Hematopoietic multipotent progenitor cell (in vitro differentiated cells): ENCODE measurements around the gene ZNF331. TPM values are rescaled to one million over a fixed set of nuclear protein-coding genes. Genes with fewer than 3 reads are reported as not detected.
A peak's percentile ranks its signal among the peaks of the same experiment; 100 is the strongest.

Experiments used
- DNase-seq, 3 donors: peaks; one replicate each; pipeline ENCODE4 v3.0.0-alpha.2; 2011 to 2015; ENCODE audit warnings: low read depth in 2 of 3, low spot score in 2 of 3
- total RNA-seq: library from RNA; depleted of rRNA; stranded (reverse); fragments of >200 nt; gene quantifications from one replicate; pipeline ENCODE4 v1.2.3, GENCODE V29; 2012

ZNF331 gene
- total RNA-seq, 1 donor, result 12.4 TPM

DNA sequence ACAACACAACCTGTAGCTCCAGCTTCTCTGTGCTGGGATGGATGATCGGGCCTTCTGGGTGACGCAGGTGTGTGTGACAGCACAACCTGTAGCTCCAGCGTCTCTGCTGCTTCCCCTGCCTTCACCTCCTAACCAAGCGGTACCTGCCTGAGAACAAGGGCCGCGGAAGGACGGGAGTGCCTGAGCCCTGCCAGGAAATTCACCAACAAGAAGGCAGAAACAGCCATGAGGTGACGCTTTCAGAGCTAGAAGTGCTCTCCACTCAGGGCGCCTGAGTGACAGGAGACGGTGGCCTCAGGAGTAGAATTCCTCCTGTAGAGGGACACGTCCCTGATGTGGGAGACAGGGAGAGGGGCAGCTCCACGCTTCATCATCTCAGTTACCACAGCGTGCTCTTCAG, 17.4 kb downstream of the ZNF331 start:
- DNase-seq, result no peak

DNA sequence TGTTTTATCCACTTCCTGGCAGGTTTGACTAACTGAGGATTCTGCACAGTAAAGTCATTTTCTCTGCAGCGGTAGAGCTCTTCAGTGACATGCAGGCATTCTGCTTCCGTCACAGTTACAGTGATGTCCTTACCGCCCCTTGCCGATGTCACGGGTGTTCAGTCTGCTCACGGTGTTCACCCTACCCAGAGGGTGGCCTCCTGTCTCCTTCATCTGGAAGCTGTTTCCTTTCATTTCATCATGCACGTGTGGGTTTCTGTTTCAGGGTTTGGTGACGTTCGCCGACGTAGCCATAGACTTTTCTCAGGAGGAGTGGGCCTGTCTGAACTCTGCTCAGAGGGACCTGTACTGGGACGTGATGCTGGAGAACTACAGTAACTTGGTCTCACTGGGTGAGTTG, 33.4 kb downstream of the ZNF331 start:
- no peak for DNase-seq

DNA sequence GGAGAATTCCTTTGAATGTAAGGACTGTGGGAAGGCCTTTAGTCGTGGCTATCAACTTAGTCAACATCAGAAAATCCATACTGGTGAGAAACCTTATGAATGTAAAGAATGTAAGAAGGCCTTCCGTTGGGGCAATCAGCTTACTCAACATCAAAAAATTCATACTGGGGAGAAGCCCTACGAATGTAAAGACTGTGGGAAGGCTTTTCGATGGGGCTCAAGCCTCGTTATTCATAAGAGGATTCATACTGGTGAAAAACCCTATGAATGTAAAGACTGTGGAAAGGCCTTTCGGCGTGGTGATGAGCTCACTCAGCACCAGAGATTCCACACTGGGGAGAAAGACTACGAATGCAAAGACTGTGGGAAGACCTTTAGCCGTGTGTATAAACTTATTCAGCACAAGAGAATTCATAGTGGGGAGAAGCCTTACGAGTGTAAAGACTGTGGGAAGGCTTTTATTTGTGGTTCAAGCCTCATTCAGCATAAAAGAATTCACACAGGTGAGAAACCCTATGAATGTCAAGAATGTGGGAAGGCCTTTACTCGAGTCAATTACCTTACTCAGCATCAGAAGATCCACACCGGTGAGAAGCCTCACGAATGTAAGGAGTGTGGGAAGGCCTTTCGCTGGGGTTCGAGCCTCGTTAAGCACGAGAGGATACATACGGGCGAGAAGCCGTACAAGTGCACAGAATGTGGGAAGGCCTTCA, 39.2 kb downstream of the ZNF331 start:
- DNase-seq, result no peak

DNA sequence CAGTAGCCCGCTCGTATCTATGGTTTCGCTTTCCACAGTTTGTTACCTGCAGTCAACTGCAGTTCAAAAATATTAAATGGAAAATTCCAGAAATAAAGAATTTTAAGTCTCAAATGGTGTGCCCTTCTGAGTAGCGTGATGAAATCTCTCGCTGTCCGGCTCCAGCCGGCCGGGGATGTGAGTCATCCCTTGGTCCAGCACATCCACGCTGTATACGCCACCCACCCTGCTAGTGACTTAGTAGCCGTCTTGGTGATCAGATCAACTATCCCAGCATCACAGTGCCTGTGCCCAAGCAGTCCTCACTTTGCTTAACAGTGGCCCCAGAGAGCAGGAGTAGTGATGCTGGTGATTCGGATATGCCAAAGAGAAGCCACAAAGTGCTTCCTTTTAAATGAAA, 40.0 kb downstream of the ZNF331 start:
- no peak for DNase-seq

DNA sequence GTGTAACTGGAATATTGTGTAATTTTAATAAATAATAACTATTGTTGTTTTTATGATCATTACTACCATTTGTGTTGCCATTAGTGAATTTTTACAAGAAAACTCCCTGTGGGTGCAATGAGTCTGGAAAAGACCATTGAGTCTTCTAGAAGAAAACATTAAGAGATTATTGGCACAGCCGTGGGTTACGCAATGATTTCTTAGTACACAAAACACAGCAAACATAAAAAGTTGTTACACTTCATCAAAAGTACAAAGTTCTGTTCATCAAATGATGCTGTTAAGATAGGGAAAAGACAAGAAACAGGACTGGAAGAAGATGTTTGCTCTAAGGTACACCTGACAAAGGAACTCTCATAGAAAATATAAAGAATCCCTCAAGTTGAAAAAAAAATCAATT, 41.6 kb downstream of the ZNF331 start:
- no peak for DNase-seq

DNA sequence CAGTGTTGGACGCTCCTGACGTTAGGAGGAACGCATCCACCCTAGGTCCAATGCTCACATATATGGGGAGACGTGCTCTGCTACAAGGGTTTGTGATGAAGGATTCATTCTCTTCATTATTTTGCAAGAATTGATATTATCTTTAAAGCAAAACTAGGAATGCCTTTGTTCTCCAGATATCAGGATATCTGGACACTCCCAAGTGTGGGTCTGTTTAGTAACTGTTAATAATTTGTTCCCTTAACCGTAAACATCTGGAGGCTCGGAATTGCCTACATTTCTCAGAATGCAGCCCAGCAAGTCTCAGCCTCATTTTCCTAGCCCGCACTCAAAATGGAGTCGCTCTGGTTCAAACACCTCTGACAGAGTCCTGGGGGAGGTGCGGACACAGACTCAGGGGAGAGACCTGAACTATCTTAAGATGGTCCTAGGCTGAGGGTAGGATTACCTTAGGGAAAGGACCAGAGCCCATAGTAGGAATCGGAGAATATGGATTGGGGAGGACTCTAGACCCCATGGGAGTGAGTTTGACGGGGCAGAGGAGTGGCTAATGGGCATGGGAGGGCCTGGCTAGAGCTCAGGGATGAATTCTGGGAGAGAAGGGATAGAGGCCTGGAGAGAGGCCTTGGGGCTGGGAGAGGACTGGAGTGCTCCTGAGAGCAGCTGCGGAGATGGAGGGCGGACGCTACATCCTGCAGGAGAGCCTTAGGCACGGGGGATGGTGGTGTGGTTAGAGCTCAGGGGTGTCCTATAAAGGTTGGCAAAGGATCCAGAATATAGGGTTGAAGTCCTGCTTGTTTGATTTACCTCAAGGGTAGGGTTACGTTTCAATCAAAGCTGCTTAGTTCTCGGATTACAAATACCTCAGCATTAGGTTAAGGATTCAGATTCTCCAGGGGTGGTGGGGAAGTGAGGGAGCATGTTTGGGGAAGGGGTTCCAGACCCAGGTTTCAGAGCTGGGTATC, 43.2 kb downstream of the ZNF331 start:
- DNase-seq, result no peak

DNA sequence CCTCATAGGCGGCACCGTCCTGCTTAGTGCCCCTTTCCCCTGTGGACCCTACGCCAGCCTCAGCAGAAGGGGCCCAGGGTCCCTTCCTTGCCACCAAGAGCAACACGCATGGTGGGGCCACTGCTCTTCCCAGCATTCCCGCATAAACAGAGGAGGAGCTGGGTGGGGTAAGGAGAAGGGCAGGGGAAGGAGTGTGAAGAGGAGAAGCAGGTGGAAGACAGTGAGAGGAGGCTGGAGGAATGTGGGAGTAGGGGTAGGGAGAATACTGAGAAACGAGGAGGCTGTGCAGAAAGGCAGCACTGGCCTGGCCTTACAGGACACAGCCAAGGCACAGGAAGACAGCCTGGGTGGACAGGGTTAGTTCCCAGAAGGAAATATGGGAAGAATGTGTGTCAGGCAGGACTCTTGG, 43.9 kb downstream of the ZNF331 start:
- no peak for DNase-seq

DNA sequence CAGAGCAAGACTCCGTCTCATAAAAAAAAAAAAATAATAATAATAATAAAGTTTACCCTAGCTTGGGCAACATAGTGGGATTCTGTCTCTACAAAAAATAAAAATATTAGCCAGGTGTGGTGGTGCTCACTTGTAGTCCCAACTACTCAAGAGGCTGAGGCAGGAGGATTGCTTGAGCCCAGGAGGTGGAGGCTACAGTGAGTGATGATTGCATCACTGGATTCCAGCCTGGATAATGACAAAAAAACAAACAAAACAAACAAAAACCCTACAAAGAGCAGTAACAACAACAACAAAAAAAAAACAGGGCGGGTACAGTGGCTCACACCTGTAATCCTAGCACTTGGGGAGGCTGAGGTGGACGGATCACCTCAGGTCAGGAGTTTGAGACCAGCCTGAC, 45.2 kb downstream of the ZNF331 start:
- no peak for DNase-seq

DNA sequence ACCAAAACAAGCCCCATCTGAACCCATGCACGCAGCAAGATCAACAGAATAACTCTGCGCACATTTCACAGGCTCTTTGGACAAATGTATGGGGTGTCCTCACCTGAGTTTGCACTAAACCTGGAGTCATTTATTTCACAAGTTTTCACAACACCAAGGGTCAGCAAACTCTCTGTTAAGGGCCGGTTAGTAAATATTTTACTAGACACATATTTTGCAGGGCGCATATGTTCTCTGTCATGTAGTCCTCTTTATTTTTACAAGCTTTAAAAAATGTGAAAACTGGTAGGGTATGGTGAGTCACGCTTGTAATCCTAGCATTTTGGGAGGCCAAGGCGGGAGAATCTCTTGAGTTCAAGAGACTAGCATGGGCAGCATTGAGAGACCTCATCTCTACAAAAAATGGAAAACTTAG, 48.3 kb downstream of the ZNF331 start:
- DNase-seq, result no peak

DNA sequence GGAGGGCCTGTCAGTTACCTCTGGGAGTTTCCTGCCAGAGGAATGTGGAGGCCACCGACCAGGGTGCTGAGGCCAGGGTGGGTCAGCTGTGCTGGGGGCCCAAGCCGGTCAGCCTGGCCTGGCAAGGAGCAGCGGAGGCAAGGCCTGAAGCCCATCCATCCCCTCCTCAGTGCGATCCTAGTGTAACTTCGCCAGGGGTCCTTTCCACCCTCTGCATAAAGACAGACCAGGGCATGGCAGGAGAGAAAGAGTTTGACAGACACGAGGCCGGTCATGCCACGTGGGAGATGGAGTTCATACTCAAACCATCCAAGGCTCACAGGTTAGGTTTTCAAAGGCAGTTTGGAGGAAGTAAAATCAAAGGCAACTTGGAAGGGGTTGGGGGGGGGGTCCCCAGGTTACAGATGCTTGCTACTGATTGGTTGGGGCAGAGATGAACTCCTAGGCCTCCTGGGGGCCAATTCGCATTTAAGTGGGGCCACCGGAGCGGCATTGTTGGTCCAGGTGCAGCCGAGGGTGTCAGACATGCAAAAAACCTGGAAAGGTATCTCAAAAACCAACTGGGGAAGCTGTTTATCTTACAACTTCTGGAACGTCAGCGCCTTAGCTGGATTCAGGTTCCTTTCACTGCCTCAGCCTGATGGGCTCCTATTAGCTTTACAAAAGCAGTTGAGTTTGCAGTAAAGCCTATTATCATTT, 57.0 kb downstream of the ZNF331 start:
- no peak for DNase-seq

DNA sequence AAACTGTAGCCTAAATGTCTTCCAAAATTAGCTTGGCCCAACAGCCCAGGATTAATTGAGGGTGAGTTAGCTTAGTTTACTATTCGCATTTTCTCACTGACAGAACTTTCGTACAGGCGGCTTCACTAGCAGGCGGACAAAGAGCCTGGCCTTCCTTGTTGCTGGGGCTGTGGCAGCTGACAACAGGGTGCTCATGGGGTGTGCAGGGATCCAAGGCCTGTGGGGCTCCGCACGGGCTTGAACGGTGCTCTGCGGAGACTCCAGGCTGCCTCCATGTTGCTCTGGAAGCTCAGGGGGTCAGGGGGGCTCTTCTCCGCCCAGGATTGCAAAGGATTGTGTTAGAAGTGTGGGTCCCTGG, 57.5 kb downstream of the ZNF331 start:
- no peak for DNase-seq

DNA sequence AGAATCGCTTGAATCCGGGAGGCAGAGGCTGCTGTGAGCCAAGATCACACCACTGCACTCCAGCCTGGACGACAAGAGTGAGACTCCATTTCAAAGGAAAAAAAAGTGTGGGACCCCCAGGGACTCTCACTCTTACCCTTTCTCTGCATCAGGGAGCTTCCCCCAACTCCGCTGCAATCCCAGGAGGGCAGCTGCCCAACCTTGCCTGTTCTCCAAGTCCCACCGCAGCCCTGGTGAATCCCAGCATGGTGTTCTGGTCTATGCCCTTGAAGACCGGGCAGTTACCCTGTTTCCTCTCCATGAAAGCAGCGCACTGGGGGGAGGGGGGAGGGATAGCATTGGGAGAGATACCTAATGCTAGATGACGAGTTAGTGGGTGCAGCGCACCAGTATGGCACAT, 58.1 kb downstream of the ZNF331 start:
- DNase-seq, result no peak

DNA sequence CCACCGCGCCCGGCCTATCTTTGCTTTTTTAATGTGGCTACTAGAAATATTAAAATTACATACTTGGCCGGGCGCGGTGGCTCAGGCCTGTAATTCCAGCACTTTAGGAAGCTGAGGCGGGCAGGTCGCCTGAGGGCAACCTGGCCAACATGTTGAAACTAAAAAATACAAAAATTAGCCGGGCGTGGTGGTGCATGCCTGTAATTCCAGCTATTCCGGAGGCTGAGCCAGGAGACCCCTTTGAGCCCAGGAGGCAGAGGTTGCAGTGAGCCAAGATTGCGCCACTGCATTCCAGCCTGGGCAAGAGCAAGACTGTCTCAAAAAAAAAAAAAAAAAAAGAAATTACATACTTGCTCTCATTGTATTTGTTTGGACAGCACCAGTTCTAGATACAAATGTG, 59.1 kb downstream of the ZNF331 start:
- DNase-seq, result no peak

DNA sequence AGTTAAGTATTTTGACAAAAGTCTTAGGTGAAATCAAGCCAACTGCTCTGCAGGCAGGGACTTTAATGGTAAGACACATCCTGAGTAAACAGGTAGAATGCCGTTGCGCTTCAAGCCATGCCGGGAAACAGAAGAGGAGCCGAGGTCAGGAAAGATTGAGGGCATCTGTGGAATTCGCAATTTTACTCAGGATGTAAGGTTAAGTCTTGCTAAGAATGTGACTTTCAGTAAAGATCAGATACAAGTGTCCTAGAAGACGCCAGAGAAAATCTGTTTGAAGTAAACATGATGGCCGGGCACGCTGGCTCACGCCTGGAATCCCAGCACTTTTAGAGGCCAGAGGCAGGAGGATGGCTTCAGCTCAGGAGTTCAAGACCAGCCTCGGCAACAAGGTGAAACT, 60.4 kb downstream of the ZNF331 start:
- DNase-seq, result no peak

DNA sequence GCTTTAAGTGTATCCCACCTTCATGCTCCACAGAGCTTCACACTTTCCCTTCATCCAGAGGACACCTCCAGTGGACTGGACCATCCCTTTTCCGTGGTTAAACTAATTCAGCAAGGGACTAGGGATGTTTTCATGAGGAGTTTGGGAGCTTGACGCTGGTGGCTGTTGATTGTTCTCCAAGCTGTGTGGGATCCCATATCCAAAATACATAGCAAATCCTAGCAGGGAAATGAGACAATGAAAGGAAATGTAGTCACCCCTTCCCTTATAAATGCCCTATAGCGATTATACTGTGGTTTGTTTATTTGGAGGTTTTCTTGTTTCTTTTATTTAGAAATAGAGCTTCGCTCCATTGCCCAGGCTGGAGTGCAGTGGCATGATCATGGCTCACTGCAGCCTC, 62.3 kb downstream of the ZNF331 start:
- DNase-seq, result no peak

DNA sequence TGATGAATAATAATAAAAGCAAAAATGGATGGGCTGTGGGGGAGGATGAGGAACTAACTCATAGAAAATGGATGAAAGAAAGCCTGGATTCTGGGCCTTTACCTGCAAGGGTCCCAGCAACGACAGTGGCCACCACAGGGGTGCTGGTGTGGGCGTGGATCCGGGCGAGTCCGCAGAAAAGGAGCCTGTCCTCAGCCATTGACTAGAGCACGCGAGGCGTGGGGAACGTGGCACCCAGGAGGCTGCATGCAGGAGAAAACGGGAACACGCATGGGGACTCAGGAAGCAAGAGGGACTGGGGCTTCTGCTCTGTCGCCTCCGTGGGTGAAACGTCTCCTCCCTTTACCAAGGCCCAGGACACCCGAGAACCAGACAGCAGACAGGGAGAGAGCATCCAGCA, 68.1 kb downstream of the ZNF331 start:
- no peak for DNase-seq

DNA sequence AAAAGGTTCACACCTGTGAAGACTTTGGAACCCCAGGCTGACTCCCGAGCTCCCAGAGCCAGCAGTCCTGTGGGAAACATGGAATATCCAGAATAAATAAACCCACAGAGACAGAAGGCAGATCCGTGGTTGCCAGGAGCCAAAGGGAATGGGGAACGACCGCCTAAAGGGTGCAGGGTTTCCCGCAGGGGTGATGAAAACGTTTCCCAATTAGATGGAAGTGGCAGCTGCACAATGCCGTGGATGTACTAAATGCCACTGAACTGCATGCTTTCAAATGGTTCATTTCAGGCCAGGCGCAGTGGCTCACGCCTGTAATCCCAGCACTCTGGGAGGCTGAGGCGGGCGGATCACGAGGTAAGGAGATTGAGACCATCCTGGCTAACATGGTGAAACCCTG, 70.4 kb downstream of the ZNF331 start:
- DNase-seq, result no peak

DNA sequence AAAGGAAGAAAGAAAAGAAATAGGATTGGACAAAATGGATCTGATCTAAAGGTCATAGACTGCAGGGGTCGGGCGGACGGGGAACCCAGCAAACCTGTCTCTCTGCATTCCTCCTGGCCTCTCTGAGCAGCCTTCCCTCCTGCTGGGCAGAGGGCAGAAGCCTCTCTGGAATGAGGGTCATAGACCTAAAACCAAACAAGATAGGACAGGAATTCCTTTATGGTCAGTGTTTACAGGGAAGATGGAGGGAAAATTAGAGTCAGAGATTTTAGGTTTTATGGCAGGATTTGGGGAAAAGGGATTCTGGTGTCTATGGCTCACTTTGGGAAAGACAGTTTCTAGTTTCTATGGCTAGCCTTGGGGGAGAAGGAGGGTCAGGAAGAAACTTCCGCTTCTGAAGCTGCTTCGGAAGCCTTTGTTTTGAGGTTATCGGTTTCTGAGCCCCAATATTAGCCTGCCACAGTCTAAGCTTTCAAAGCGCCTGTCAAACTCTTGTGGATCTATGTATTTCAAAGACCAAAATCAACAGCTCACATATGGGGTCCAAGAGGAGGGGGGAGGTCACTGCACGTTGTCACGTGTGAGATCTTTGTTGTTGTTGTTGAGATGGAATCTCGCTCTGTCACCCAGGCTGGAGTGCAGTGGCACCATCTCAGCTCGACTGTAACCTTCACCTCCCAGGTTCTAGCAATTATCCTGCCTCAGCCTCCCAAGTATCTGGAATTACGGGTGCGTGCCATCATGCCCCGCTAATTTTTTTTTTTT, 75.0 kb downstream of the ZNF331 start:
- no peak for DNase-seq

DNA sequence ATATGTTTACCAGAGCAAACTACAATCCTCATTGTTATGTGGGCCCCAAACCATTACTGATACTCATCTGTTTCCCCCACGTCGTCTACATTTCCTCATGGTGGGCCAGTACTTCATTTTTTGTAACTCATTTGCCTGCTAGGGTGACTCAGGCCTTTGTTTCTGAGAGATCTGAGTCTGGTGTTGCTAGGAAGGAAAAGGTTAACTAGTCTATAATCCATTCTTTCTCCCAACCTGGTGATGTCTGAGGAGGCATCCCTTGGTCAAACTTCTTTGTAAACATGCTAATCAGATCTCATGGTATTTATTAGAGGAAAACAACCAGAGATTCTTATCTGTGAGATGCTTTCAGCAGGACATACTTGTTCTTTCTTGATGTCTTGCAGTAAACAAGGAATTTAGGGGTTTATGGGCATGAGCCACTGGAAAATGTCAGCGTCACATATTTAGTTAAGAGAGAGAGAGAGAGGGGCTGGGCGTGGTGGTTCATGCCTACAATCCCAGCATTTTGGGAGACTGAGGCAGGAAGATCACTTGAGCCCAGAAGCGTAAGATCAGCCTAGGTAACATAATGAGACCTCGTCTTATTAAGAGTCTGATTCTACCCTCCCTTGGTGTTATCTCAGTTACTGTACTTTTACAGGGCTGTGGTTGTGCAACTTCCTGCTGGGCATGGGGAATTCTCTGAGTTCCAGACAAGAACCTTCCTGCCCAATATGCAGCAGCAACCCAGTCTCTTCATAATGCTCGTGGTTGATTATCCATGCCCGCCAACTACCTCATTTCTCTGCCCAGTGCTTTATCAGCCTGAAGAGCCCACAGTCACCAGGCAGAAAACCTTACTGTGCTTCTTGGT, 84.2 kb downstream of the ZNF331 start:
- DNase-seq, result peak in 2 of 3 donors; percentile 85 to 92
